HG03097 (cell line): ENCODE measurements around the gene C1QTNF3.
A peak's percentile ranks its signal among the peaks of the same experiment; 100 is the strongest.
"Not testable (repeated sequence)": the region's sequence is repeated elsewhere in the genome, so short reads cannot be mapped to it uniquely, and the experiment has no call there.

Experiments
- ATAC-seq: cut with Tn5 transposase; IDR thresholded peaks from one replicate; pipeline ENCODE4 v1.9.1; 2021; ENCODE audit not compliant: unreplicated experiment, low FRiP score

The C1QTNF3 gene

DNA sequence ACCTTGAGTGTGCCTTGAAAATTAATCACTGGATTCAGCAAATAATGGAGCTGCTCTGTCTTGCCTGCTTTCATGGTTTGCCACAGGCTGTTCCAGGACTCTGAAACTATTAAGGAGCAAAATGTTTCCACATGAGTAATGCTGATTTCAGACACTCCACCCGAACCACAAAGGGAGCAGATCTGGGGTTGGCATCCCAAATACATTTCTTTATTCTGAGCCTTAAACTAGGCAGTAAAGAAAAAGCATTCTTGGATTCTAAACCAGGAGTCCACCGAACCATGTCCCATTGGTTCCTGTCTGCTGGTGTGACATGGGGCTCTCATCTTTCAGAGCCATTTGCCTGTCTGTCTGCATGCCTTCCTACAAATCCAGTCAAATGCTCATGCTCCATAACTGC lies 10.1 kb upstream of the C1QTNF3 start:
- ATAC-seq = no peak

DNA sequence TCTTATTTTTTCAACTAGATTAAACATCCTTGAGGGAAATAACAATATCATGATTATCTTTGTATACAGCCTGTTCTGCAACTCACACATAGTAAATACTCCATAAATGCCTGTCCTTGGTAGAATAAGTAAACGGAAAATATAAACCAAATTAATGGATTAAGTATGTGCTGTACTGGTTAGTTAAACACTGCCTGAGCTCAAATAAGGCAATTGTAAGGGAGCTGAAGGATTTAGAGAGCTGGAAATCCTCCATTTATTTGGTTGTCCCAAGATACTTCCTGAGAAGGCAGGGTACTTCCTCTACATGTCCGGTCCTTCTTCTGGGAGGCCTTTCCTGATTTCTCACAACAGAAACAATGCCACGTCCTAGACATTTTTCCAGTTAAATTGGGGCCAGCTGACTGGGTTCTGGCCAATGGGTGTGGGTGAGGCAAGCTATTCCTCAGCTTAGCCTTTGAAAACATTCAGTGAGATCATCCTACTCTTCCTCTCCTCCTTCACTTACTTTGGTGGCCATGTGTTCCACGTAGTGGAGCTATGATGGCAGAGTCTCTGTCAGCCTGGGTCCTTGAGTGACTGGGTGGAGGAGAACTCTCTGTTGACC lies 8.5 kb upstream of the C1QTNF3 start:
- no peak for ATAC-seq

DNA sequence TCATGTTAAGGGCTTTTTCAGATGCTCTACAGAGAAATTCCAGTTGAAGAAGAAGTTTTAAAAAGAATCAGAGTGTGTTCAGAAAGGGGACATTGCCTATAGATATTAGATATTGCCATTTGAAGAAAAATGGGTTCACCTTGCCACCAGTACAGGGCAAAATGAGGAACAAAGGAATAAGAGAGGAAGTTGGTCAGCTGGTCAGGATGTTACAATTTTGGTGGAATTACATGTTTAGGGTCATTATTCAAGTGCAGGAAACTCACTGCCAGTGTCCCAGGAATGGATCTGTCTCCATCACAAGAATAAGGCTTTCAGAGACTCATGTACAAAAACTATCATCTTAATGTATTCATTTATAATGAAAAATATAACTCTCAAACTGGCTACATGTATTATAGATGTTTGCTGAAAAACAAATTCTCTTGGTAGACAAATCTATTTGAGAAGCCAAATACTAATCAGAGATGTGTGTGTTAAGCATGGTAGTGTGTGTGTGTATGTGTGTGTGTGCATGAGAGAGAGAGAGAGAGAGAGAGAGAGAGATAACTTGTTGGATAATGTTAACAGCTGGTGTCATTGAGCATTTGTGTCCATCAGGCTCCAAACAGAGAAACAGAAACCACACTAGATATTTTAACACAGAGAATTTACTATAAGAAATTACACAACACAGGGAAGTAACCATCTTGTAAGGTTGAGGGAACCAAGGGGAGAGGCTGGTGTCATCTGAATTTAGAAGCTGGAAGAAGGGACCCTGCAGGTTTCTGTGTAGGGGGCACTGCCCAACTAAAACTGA lies 5.0 kb upstream of the C1QTNF3 start:
- no peak for ATAC-seq

DNA sequence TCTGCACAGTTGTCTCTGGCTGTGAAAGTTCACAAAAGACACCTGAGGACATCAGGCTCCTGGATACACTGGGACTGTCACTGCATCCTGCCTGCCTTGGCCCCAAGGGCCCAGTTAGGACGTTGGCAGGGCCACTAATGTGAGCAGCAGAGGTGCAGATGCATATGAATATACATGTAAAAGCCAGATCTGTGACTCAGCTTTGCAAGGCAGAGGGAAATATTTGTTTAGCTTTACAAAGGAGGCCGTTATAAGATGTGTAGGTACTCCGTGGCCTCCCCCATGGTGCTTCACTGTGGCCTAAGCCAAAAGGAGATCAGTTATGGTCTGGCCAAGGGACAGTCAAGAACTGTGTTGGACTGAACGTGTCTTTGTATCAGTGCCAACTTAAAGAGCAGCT lies 4.1 kb upstream of the C1QTNF3 start:
- ATAC-seq = no peak

DNA sequence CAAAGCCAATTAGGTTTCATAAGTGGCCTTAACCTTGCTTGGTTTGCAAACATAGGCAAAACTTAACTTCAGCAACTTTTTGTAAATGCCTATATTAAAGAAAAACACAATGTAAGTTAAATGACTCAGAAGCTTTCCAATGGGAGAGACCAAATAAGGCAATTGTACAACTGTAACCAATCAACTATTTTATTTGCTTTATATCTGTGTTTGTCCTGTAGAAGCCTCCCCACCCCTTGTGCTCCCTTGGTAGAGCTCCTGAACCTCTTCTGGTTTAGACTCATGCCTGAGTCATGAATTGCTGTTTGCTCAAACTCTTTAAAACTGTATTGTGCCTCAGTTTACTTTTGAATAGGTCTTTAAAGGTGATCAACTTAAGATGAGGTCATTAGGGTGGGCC lies 3.0 kb upstream of the C1QTNF3 start:
- ATAC-seq = no peak

DNA sequence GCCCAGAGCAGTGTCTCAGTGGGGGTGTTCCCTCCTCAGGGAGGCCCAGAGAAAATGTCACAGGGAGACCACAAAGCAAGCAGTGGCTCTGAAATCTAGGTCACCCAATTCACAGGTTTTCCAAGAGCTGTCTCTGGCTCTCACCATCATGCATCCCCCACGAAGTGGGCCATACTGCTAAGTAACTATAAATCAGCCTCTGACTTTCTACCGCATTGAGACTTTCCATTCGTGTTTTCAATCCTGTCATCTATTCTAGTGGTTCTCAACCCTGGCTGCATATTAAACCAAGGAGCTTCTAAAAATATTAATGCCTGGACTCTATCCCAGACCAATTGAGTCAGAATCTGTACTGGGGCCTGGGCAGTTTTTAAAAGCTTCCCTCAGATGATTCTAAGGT lies 2.0 kb upstream of the C1QTNF3 start:
- no peak for ATAC-seq

DNA sequence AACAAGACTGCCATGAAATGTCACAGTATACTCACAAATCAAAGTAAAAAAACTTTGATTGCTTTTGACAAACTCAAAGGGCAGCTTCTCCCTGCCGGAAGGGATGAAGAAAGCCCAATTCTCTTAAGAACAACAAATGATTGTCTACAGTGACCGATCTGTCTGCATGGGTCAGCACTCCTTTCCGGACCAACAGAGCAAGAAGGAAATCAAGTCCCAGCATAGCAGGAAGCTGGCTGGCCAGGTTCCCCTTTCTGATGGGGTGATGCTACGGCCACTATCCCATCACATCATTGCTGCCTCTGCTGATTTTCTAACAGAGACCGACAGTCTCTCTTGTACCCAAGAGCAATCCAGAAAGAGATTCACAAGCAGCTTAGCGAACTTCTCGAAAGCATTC lies 692 bp downstream of the C1QTNF3 start:
- no peak for ATAC-seq

DNA sequence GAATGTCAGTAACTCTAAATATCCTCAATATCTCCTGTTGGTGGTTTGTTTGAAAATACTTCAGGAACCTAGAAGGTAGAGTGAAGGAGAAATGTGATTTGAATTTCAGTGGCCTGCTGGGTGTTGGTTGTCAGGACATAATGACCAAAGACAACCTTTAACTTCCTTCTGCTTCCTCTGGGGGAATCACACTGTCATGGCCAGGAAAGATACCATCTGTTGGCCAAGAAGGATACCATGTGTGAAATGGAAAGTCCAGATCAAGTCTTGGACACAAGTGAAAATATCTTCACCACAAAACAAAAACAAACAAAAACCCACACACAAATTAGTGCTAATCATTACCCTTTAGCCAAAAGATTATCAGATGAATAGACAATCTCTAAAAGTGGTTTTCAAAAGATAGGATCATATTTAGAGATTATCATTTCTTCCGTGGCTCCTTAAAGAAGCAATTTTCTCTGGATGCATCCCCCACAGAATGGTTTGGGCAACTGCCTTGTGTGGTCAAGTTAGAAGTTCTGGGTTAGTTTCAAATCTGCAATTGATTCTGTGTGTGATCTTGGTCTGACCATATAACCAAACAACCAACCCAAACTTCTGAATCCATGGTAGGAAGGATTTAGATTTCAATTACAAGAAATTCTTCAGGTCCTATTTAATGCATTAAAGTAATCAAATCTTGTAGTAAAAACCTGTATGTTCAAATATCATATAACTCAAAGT lies 1.6 kb downstream of the C1QTNF3 start:
- peak; percentile 32 for ATAC-seq

DNA sequence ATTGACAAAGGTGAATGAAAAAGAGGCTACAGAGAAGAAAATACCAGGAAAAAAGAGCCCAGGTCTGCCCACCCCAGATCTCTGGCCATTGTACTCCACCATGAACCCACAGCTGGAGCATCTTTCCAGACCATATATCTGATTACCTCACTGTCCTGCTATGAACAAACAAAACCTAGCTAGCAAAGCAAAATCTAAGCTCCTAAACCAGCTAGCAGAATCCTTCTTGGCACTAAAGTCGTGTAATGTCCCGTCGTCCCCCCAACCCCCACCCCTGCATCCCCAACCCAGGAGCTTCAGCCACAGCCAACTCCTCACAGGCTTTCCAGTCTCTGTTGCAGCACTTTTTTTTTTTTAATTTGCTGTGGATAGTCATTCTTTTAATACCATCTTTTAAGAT lies 2.5 kb downstream of the C1QTNF3 start:
- no peak for ATAC-seq

DNA sequence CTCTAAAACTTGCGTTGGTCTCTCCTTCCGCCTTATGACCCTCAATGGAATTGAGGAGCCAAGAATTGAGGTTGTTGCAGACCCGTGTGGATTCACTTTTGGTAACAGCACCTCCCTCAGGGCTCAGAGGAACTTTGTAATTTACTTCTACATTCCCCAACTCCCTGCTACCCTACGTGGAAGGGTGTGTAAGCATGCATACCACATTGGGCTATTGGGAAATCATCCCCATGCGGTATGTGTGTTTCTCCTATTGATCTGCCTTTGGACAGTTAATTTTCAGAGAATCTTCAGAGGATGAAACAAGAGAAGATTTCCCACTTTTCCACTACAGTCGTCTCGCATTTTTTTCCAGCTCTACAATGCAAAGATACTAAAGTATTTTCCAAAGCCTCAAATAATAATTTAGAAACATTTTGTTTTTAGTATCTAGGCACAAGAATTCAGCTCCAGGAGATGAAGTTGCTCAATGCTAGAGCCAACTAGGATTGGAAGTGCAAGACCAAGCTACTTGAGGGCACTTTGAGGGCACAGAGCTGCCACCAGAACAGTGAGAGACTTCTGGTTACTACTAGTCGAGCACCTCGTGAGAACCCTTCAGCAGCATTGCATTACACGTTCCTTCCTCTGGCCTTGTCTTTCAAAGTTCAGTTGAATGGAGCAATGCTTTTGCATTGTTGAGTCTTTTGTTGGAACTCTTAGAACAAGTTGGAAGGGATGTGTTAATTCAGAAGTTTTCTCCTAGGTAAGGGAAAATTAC lies 3.4 kb downstream of the C1QTNF3 start:
- no peak for ATAC-seq

DNA sequence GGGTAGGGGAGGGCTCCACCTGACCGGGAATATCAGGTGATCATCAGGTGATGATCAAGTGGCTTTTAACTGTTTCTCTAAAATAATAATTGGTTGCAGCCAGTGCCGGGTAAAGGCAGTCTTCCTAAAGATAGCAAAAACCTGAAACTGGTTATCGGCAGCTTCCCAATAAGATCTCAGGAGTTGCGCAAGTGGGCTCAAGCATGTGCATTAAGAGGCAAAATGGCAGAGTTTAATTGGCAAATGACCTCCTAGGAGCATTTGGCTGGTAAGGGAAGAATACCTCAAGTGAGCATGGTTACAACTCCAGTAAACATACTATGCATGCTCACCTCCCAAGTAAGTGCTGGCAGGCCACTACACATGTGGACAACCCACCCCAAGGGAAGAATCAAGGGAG lies 4.2 kb downstream of the C1QTNF3 start:
- ATAC-seq = no peak

DNA sequence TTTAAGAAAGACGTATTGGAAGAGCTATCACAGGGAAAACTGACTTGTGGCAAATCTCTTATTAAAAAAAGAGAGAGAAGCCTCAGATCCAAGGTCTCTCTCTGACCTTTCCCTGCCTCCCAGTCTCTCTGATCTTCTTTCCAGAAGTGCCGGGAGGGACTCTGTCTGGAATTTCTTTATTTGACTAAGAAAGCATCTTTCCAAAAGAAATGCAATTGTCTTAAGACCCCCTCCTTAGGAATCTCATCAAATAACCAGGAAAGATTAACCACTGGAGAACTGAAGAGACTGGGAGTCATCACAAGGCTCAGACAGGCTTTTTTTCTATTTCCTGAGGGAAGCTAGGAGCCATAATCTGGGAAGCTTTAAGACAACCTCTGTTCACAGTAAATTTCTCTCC lies 4.6 kb downstream of the C1QTNF3 start:
- ATAC-seq = no peak

DNA sequence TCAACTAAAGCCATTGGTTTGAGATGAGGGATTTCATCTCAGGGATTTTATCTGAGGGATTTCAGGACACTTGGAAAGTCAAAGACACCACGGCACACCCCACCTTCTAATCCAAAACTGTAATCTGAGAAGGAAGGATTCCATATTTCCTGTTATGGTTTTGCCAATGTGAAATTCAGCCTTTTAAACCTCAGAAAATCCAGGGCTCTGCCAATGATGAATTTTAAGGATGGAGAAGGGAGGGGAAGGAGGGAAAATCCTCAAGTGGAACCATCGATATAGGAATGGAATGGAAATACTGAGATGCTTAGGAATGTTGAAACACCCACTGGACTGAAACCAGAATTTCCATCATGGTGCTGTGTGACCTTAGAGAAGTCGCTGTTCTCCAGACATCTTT lies 5.3 kb downstream of the C1QTNF3 start:
- no peak for ATAC-seq

DNA sequence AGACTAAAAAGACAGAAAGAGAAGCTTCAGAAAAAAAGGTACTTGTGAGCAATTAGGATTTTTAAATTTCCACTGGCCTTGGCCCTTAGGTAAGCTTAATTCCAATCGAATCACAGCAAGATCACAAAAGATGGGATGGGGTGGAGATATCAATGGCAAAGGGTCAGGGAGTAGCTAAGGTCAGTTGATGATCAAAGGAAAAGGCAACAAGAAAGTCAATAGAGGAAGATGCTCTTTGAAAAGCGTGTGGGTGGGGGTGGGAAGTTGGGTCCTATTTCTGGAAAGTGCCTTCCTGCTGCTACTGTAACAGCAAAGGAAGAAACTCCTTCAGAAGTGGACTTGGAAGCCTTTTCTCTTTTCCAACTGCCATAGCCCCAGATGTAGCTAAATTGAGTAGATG lies 7.3 kb downstream of the C1QTNF3 start:
- ATAC-seq = no peak

DNA sequence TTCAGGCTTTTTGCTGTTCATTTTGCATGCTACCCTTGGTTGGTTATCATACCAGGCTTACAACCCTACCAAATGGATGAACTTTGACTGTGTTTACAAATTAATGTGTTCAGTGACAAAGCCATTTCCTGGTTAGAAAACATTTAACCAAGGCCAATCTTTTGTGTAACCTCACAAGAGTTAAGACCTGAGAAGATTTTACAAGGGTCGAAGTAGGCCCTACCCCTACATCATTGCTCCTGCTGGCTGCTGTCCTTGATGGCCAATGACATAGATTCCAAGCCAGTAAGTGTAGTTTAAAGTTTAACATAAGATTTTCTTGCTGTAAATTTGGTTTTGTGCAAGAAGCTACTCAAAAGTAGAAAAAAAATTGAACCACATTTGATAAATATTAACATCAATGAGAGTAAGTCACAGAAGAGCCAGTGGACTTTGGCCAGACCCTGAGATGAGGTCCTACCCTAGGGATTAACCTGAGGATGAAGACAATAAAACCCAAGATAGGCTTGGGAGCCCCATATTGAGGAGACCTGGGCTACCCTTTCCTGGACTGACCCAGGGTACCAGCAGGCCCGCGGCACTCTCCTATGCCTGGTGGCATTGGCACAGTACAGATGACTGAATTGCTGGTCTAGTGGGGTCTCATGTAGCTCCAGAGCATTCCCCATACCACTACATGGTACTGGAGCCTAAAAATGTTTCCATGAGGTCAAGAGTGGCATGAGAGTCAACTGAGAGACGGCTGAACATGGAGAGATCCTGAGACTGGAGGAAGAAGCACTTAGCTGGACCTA lies 8.3 kb downstream of the C1QTNF3 start:
- ATAC-seq = peak; percentile 92

DNA sequence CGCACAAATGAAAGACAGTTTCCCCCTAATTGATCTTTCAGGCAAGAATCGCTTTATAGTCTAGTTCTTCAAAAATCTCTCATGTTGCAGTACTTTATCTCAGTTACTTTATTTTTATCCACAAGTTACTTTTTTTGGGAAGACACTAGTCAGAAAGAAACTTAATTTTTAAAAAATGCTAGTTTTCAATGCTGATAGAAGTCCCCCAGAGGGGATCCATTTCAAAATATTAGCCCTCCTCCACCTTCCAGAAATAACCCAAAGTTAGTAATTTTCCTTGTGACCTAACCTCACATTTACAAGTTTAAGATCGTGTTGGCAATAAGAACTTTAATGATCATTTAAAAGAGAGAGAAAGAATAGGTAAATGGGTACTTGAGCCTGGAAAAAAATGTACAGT lies 11.0 kb downstream of the C1QTNF3 start:
- no peak for ATAC-seq

DNA sequence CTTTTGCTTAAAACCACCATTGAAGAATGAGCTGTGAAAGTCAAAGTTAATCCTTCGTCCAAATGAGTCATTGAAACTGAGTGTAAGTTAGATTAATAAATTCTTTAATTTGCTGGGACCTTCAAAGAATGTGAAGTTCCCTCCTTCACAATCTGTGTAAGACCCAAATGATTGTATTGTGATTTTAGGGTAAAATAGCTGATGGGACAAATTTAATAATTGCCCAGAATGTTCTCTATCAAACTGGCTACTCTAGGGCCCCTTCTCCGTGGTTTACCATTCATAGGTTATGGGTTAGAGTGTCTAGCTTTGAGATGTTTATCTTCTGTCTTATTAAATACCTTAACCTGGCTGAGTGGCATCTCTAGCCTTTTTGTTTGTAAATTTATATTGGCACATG lies 11.9 kb downstream of the C1QTNF3 start:
- no peak for ATAC-seq

DNA sequence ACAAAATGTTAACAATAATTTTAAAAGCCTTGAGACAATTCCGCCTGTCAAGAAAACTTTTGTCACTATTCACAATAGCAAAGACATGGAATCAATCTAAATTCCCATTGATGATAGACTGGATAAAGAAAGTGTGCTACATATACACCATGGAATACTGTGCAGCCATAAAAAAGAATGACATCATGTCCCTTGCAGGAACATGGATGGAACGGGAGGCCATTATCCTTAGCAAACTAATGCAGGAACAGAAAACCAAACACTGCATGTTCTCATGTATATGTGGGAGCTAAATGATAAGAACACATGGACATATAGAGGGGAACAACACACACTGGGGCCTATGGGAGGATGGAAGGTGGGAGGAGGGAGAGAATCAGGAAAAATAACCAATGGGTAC lies 12.4 kb downstream of the C1QTNF3 start:
- not testable (repeated sequence) for ATAC-seq

DNA sequence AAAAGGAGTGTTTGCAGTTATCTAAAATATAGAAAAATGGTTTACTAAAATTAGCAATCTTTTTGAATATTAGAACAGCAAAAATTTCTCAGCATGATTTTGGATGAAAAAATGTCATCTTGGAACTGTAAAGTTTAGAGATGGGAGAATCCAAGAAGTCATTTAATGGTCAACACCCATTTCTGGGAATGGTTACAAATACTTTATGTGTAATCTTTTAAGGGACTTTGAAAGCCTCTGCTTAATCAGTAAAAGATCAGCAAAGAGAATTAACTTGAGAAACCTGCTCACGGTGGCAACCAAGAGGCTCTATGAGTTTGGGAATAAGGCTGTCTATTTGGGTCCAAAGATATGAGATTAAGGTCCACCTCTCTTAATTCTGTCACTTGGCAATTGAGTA lies 13.0 kb downstream of the C1QTNF3 start:
- no peak for ATAC-seq

DNA sequence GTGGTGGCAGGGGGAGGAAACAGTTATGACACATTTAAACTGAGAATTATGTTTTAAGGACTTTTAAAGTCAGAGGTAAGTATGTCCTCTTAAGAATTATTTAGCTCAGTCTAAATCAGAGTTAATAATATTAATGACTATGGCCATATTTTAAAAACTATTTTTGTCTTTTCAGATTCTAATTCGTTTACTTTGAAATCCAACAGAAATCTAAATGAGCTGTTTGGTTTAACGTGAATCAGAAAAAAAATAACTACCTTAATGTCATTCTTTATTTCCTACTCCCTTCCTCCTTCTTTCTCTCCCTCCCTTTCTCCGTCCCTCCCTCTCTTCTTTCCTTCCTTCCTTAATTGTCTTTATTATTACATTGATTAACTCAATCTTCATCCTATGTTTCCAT lies 14.7 kb downstream of the C1QTNF3 start:
- ATAC-seq = no peak
